NK-92 (cell line): ENCODE results near the gene SERPINA4.

Experiments used
- DNase-seq: peaks from one replicate; lab custom pipeline; 2025; ENCODE audit not compliant: unreplicated experiment; lab: John Stamatoyannopoulos, UW

SERPINA4 gene

GRCh38 chr14:94542111-94542810 is 19.0 kb upstream of the SERPINA4 start:
- DNase-seq, result no peak

GRCh38 chr14:94542811-94543440 is 18.3 kb upstream of the SERPINA4 start:
- DNase-seq, result no peak

- no peak for DNase-seq
Observed at GRCh38 chr14:94543449-94544124, 17.7 kb upstream of the SERPINA4 start.

- no peak for DNase-seq
Observed at GRCh38 chr14:94544726-94545125, 16.5 kb upstream of the SERPINA4 start.

- DNase-seq, result no peak
Observed at GRCh38 chr14:94545131-94545841, 16.0 kb upstream of the SERPINA4 start.

GRCh38 chr14:94547151-94547680 is 14.0 kb upstream of the SERPINA4 start:
- DNase-seq, result no peak

- DNase-seq, result no peak
Observed at GRCh38 chr14:94547726-94548125, 13.5 kb upstream of the SERPINA4 start.

GRCh38 chr14:94548131-94548998 is 12.9 kb upstream of the SERPINA4 start:
- DNase-seq, result no peak

GRCh38 chr14:94548999-94549985 is 11.9 kb upstream of the SERPINA4 start:
- DNase-seq, result no peak

- DNase-seq, result no peak
Observed at GRCh38 chr14:94550041-94550440, 11.2 kb upstream of the SERPINA4 start.

- no peak for DNase-seq
Observed at GRCh38 chr14:94555991-94556390, 5.3 kb upstream of the SERPINA4 start.

GRCh38 chr14:94557327-94557726 is 3.9 kb upstream of the SERPINA4 start:
- no peak for DNase-seq

GRCh38 chr14:94558842-94559241 is 2.4 kb upstream of the SERPINA4 start:
- no peak for DNase-seq

- no peak for DNase-seq
Observed at GRCh38 chr14:94559638-94560290, 1.5 kb upstream of the SERPINA4 start.

- no peak for DNase-seq
Observed at GRCh38 chr14:94560291-94560665, 964 bp upstream of the SERPINA4 start.

- no peak for DNase-seq
Observed at GRCh38 chr14:94561656-94562010, 391 bp downstream of the SERPINA4 start.

GRCh38 chr14:94562022-94562421 is 780 bp downstream of the SERPINA4 start:
- no peak for DNase-seq

- no peak for DNase-seq
Observed at GRCh38 chr14:94562941-94563883, 2.0 kb downstream of the SERPINA4 start.
